Measurements from ENCODE around the gene NMNAT2.
A peak's percentile ranks its signal among the peaks of the same experiment; 100 is the strongest.

DNA sequence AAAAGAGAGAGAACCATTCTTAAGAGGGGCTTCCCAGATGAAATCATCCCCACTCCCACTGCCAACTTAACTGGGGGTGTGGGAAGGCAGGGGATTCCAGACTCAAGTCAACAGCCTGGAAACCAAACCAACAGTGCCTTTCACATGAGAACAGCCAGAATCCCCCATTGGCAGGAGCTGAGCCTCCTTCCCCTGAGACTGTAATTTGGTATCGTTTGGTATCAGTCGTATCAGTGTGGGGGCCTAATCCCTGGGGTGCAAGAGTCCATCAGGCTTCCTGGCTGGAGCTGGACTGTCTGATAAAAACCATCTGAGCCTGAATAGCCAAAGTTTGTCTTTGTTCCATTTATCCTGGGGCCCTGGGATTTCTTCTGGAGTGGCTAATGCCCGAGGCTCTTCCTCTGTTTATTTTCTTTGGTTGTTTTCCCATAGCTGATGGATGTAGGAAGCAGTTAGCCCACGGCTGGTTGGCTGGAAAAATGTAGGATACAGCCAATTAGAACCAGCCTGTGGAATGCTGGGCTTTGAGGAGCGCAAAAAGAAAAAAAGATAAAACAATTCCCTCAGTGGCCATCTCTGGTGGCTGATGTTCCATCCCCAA, 147.5 kb downstream of the NMNAT2 start:
- TF ChIP-seq, protein P1, sequence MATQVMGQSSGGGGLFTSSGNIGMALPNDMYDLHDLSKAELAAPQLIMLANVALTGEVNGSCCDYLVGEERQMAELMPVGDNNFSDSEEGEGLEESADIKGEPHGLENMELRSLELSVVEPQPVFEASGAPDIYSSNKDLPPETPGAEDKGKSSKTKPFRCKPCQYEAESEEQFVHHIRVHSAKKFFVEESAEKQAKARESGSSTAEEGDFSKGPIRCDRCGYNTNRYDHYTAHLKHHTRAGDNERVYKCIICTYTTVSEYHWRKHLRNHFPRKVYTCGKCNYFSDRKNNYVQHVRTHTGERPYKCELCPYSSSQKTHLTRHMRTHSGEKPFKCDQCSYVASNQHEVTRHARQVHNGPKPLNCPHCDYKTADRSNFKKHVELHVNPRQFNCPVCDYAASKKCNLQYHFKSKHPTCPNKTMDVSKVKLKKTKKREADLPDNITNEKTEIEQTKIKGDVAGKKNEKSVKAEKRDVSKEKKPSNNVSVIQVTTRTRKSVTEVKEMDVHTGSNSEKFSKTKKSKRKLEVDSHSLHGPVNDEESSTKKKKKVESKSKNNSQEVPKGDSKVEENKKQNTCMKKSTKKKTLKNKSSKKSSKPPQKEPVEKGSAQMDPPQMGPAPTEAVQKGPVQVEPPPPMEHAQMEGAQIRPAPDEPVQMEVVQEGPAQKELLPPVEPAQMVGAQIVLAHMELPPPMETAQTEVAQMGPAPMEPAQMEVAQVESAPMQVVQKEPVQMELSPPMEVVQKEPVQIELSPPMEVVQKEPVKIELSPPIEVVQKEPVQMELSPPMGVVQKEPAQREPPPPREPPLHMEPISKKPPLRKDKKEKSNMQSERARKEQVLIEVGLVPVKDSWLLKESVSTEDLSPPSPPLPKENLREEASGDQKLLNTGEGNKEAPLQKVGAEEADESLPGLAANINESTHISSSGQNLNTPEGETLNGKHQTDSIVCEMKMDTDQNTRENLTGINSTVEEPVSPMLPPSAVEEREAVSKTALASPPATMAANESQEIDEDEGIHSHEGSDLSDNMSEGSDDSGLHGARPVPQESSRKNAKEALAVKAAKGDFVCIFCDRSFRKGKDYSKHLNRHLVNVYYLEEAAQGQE (IDR thresholded peaks at IDR 0.05; ENCODE audit: insufficient read depth in 1 of 2, low read depth in 2 of 2, low read length in 2 of 2), result peak in 1 of 2 experiments; percentile 76; a peak in 1 of 4 replicates
- peak; percentile 55; the same call in 1 of the 2 replicates for TF ChIP-seq POLR2AphosphoS5 (IDR thresholded peaks at IDR 0.05; ENCODE audit: low read depth, low read length)
- peak; percentile 41; the same call in 1 of the 2 replicates for TF ChIP-seq TAF1 (IDR thresholded peaks at IDR 0.05; ENCODE audit: borderline replicate concordance, insufficient read depth, low read length)
- TF ChIP-seq FOXP2 (optimal IDR thresholded peaks at IDR 0.05; ENCODE audit: borderline replicate concordance, extremely low read depth, extremely low read length, insufficient read depth), result no peak
- TF ChIP-seq SIN3A (IDR thresholded peaks at IDR 0.05; ENCODE audit: borderline replicate concordance, insufficient read depth, low read length), result peak; percentile 75; the same call in 1 of the 2 replicates

All from PFSK-1 (cell line).